Measurements from ENCODE around the gene XYLT1. TPM values are rescaled to one million over a fixed set of nuclear protein-coding genes. Genes with fewer than 3 reads are reported as not detected.
A peak's percentile ranks its signal among the peaks of the same experiment; 100 is the strongest.

Gene XYLT1
- total and polyA plus RNA-seq, 12 donors, result 0.29 to 4.0 (median 1.6) TPM

DNA sequence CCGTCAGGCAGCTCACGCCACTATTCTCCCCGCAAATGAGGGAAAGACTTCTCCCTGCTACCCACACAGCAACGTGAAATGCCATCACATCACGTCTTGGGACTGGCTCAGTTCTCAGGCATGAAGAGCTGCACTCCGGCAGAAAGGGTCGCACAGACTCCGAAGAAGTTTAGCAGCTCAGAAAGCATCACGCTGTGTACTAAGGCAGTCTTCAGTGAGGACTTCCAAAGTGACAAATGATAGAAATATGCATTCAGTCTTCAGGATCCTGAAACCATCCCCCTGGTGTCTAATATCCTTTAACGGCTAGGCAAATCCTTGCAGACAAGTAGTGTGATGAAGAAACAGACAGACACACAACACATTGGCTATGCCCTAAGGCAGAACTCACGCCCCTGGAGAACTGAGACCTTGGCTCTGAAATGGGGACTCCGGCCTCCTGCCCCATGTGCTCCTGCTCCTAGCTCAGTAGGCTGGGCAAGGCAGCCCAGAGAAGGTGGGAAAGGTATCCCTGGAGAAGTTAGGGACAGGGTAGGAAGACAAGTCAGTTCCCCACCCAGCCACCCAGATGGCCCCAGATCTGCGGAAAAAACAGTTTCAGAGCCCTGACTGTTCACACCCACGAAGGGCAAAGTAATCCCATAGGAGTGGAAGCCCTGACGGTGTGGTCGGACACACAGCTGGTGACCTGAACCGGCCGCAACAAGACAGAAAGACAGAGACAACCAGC, 1.6 kb downstream of the XYLT1 start:
- intact Hi-C loops (cut with DNase I), result loop anchor here (2.0 to 10.0 kb wide), 12 partner anchors 64 to 614 kb away; no protein-coding TSS in a partner anchor
- Histone ChIP-seq H3K4me1 (peaks cover 0 to 47% (median 16%) of the 10 kb centered on the region in 9 donors), H3K36me3 (no peaks in the 10 kb centered on the region), H3K27me3 (peaks cover 0 to 49% (median 41%) of the 10 kb centered on the region in 7 donors), H3K4me3 (peak overlapping the region in 9 of 10 donors; percentile 52 to 70 (median 61)), H3K27ac (peak overlapping the region in 1 of 10 donors; percentile 68), H3K9me3 (no peaks in the 10 kb centered on the region)
- TF ChIP-seq, protein P1, sequence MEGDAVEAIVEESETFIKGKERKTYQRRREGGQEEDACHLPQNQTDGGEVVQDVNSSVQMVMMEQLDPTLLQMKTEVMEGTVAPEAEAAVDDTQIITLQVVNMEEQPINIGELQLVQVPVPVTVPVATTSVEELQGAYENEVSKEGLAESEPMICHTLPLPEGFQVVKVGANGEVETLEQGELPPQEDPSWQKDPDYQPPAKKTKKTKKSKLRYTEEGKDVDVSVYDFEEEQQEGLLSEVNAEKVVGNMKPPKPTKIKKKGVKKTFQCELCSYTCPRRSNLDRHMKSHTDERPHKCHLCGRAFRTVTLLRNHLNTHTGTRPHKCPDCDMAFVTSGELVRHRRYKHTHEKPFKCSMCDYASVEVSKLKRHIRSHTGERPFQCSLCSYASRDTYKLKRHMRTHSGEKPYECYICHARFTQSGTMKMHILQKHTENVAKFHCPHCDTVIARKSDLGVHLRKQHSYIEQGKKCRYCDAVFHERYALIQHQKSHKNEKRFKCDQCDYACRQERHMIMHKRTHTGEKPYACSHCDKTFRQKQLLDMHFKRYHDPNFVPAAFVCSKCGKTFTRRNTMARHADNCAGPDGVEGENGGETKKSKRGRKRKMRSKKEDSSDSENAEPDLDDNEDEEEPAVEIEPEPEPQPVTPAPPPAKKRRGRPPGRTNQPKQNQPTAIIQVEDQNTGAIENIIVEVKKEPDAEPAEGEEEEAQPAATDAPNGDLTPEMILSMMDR (IDR thresholded peaks at IDR 0.05), result no peak
- WGBS, 2 donors, result 40 to 43% methylated on average over 18 of the region's 18 CpGs
- ATAC-seq (peak in 4 of 8 donors; percentile 2 to 19 (median 12)), DNase-seq (no peak)

GRCh38 chr16:17468611-17469010, 2.1 kb downstream of the XYLT1 start:
- peaks cover 0 to 49% (median 40%) of the 10 kb centered on the region in 7 donors for H3K27me3 ChIP-seq
- ATAC-seq, result no peak
- TF ChIP-seq, protein P1 (IDR thresholded peaks at IDR 0.05), result no peak
- H3K36me3 ChIP-seq, result no peaks in the 10 kb centered on the region
- H3K27ac ChIP-seq, result no peak overlapping the region
- intact Hi-C loops (cut with DNase I), result loop anchor here (2.0 to 10.0 kb wide), 12 partner anchors 64 to 614 kb away; no protein-coding TSS in a partner anchor
- 54 to 57% methylated on average over 7 of the region's 7 CpGs for WGBS, 2 donors
- H3K4me3 ChIP-seq, result peak overlapping the region in 6 of 10 donors; percentile 57 to 70 (median 64)
- H3K4me1 ChIP-seq, result peaks cover 0 to 41% (median 16%) of the 10 kb centered on the region in 9 donors
- no peaks in the 10 kb centered on the region for H3K9me3 ChIP-seq
- no peak for DNase-seq

GRCh38 chr16:17467923-17468540, 2.7 kb downstream of the XYLT1 start:
- DNase-seq, result peak; percentile 44 to 71
- Histone ChIP-seq H3K27ac (no peak overlapping the region), H3K27me3 (peaks cover 0 to 52% (median 38%) of the 10 kb centered on the region in 7 donors), H3K4me3 (no peak overlapping the region), H3K4me1 (peaks cover 0 to 41% (median 16%) of the 10 kb centered on the region in 9 donors), H3K9me3 (no peaks in the 10 kb centered on the region), H3K36me3 (no peaks in the 10 kb centered on the region)
- WGBS, 2 donors, result 21 to 23% methylated on average over 6 of the region's 6 CpGs
- intact Hi-C loops (cut with DNase I), result loop anchor here (2.0 to 10.0 kb wide), 12 partner anchors 63 to 613 kb away; no protein-coding TSS in a partner anchor
- peak; percentile 58 to 90 (median 78) for ATAC-seq
- TF ChIP-seq, protein P1 (IDR thresholded peaks at IDR 0.05), result peak; percentile 22 to 79 (median 65)

GRCh38 chr16:17466876-17467275, 3.9 kb downstream of the XYLT1 start:
- H3K4me1 ChIP-seq, result peaks cover 0 to 40% (median 16%) of the 10 kb centered on the region in 9 donors
- WGBS, 2 donors, result 88% methylated on average over 8 of the region's 8 CpGs
- intact Hi-C loops (cut with DNase I), result loop anchor here (5.0 to 10.0 kb wide), 11 partner anchors 62 to 612 kb away; no protein-coding TSS in a partner anchor
- H3K27me3 ChIP-seq, result peaks cover 0 to 52% (median 35%) of the 10 kb centered on the region in 7 donors
- no peak overlapping the region for H3K27ac ChIP-seq
- H3K9me3 ChIP-seq, result no peaks in the 10 kb centered on the region
- H3K4me3 ChIP-seq, result no peak overlapping the region
- ATAC-seq (no peak), DNase-seq (no peak)
- no peaks in the 10 kb centered on the region for H3K36me3 ChIP-seq
- TF ChIP-seq, protein P1 (IDR thresholded peaks at IDR 0.05), result no peak

All from heart right ventricle (tissue), 16 donors.